GM12892 (cell line): ENCODE measurements around the gene DLG2.

Source experiments
- DNase-seq: peaks from one replicate; pipeline ENCODE4 v3.0.0; 2011; ENCODE audit not compliant: insufficient read length
- FAIRE-seq: peaks from 2 replicates; lab custom pipeline; 2011; peaks lifted over from hg19 to GRCh38; lab: Jason Lieb, UNC
- POLR2A ChIP-seq: IDR thresholded peaks from 2 replicates; pipeline ENCODE4 v1.6.1; 2011; ENCODE audit warnings: low read depth, low read length, control low read depth
- POLR2AphosphoS5 ChIP-seq: IDR thresholded peaks from 2 replicates; pipeline ENCODE4 v1.6.1; 2011; ENCODE audit warnings: low read depth, low read length, control low read depth
- TAF1 ChIP-seq: IDR thresholded peaks from 2 replicates; pipeline ENCODE4 v1.6.1; 2011; ENCODE audit warnings: low read depth, mild to moderate bottlenecking, control low read depth, low read length, borderline replicate concordance

The DLG2 gene

DNA sequence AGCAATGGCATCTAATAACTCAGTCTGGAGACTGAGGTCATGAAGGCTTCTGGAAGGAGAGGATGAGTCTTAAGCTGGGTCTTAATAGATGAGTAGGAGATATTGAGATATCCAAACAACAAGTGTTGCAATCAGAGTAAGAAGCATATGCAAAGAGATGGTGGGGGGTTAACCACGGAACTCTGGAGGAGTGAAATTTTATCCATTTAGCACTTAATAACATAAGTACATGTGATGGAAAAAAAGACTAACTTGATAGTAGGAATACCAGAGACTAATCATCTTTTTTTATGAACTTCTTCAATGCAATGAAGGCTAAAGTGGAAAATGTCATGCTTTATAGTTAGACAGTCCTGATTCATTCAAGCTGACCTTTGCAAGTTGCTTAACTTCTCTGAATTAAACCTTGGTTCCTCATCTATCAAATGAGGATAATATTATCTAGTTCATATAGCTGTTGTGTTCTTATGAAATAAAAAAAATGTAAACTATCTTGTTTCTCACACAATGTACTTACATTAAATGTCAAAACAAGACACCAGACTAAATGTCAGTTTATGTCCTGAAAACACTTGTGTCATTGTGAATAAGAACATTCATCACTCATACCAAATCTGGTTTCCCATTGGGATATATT, 1937.9 kb downstream of the DLG2 start:
- no peak for TF ChIP-seq POLR2AphosphoS5
- TF ChIP-seq TAF1: no peak
- TF ChIP-seq POLR2A: no peak
- no peak for FAIRE-seq
- DNase-seq: no peak

GRCh38 chr11:83687787-83688186, 1939.4 kb downstream of the DLG2 start:
- DNase-seq: no peak
- FAIRE-seq: no peak
- TF ChIP-seq POLR2A: no peak
- no peak for TF ChIP-seq POLR2AphosphoS5
- no peak for TF ChIP-seq TAF1

GRCh38 chr11:83685730-83686129, 1941.4 kb downstream of the DLG2 start:
- TF ChIP-seq TAF1 (no peak), POLR2AphosphoS5 (no peak), POLR2A (no peak)
- FAIRE-seq (no peak), DNase-seq (no peak)

DNA sequence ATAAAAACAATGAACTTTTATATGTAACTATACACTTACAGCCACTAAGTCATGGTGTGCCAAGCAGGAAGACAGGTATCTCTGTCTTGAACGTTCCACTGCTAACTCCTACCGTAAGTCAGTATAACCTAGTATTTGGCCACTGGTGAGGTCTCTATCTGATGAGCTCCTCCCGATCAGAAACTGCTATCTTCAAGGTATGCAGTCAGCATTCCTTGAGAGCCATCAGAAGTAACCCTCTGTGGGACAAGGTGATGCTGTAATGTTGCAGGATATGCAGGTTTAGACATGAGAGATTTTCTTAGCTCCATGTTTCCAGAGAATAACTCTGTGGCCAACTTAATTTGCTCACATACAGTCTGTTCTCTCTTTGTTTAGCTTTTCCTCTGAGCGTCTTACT, 1943.1 kb downstream of the DLG2 start:
- no peak for FAIRE-seq

DNA sequence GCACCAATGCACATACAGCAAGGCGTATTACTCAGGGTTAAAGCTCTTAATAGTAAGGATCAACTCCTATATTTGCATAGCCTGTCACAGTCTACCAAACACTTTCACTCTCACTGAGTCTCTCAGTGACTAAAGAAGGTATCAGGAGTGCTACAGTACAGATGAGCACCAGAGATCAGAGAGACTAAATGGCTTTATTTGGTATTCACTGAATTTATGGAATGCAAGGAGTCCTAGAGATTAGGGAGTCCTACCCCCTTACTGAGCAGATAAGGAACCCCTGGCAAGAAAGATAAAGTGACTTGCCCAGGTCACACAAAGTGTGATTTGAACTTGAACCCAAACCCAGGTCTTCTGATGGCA, 1944.6 kb downstream of the DLG2 start:
- FAIRE-seq (peak; percentile 98), DNase-seq (no peak)
- no peak for TF ChIP-seq POLR2AphosphoS5
- no peak for TF ChIP-seq POLR2A
- no peak for TF ChIP-seq TAF1

More for the DNA sequence above, 1943.1 kb downstream of the DLG2 start:
- DNase-seq: no peak
- TF ChIP-seq TAF1 (no peak), POLR2AphosphoS5 (no peak), POLR2A (no peak)

- TF ChIP-seq TAF1 (no peak), POLR2AphosphoS5 (no peak), POLR2A (no peak)
- DNase-seq (no peak), FAIRE-seq (peak; percentile 57)
Observed at GRCh38 chr11:83681906-83682610, 1945.1 kb downstream of the DLG2 start.

DNA sequence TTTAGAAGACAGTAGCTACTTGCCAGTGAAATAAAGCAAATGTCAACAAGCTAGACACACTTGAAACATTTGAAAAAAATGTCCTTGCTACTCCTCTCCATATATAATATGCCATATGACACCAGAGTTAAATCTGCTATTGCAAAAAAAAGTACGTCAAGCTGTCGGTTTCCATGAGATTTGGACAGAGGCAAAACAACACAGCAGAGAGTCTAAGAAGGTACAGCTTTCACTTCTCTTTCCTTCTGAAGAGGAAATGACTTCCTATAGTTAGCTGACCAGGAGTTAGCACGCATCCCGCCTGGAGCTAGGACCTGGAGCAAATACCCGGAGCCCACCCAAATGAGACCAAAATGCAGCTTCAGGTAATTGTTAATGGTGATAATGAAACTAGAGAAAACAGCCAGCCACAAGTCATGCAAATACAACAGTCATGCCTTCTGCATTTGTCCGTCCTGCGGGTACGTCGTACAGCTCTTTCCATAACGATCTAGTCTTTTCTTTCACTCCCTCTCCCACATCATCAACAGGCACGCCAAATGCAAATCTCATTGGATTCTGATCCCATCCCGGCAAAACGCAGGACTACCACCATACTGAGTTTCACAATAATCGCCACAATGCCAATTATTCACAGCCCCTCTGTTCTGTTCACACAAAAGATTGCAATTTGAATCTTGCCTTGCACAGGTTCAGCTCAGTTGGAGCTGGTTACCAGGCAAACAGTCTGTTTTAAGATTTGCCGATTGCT, 1945.9 kb downstream of the DLG2 start:
- FAIRE-seq: peak; percentile 92
- DNase-seq: no peak
- TF ChIP-seq POLR2A (no peak), POLR2AphosphoS5 (no peak), TAF1 (no peak)

DNA sequence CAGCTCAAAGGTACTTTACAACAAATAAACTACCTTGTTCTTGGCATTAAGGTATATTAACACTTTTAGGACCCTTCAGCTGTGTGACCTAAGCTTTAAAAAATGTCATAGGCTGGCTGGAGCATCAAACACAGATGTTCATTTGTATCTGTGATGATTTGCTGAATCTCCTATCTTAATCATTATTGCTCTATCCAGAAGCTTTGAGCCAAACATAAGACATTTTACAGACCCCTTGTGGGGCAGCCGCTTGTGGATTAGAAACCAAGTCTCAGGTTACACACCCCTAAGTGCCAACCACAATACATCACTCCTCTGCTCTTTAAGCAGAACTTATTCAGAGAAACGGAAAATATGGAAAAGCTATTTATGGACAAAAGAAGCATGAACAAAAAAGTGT, 1946.8 kb downstream of the DLG2 start:
- FAIRE-seq (peak; percentile 64), DNase-seq (no peak)
- TF ChIP-seq POLR2AphosphoS5: no peak
- no peak for TF ChIP-seq POLR2A
- no peak for TF ChIP-seq TAF1

DNA sequence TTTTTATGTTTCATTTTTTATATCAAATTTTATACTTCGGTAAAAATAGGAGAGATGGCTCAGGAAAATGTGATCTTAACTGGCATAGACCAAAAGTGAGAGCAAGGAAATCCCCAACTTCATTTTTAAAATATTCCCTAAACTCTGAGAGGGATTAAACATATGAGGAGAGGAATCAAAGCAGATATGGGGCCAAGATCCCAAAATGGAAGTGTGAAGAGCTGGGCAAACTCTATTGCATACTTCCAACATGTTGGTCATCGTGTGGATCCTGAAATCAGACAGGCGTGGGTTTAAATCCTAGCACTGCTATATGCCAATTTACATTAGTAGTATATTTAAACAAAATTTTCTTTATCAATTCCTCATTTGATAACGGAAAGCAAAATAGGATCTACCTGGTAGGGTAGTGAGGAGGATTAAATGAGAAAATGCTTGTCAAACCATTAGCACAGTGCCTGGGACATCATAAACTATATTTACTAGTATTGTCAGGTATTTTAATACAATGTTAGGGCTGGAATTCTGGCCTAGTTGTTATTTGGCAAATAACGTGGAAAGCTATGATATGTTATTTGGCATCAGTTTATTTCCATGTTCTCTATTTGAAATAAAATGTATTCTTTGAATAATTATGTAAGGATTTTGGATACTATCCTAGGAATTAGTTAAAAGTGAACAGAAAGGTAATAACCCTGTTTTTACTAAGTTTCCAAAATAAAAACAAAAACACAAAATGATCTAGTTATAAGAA, 1948.1 kb downstream of the DLG2 start:
- TF ChIP-seq POLR2AphosphoS5 (no peak), POLR2A (no peak), TAF1 (no peak)
- no peak for FAIRE-seq
- DNase-seq: no peak

DNA sequence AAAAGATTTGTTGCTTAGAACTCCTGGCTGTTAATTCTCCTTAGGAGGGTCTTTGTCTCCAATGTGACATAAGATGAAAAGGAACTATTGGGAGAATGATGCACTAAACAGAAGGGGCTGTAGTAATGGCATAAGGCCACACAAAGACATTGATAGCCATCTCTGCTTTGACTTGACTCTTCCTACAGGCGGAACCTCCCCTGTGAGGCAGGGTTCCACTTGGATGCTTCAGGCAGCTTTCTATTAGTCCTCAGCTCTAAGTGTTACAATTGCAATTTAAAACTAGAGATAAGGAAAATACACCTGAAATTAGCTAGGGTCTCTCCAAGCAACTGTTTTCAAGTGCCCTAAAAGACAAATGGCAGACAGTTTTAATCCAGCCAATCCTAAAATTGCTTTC, 1949.4 kb downstream of the DLG2 start:
- no peak for TF ChIP-seq POLR2AphosphoS5
- no peak for TF ChIP-seq TAF1
- TF ChIP-seq POLR2A: no peak
- FAIRE-seq (peak; percentile 83), DNase-seq (no peak)

- TF ChIP-seq POLR2AphosphoS5 (no peak), POLR2A (no peak), TAF1 (no peak)
- DNase-seq (no peak), FAIRE-seq (peak; percentile 54)
Observed at GRCh38 chr11:83676056-83676601, 1951.0 kb downstream of the DLG2 start.
